ENCODE data around the gene CDKN1A. TPM values are rescaled to one million over a fixed set of nuclear protein-coding genes. Genes with fewer than 3 reads are reported as not detected.

Gene CDKN1A
- total RNA-seq, 1 experiment from 2014 or later: 75.1 TPM

DNA sequence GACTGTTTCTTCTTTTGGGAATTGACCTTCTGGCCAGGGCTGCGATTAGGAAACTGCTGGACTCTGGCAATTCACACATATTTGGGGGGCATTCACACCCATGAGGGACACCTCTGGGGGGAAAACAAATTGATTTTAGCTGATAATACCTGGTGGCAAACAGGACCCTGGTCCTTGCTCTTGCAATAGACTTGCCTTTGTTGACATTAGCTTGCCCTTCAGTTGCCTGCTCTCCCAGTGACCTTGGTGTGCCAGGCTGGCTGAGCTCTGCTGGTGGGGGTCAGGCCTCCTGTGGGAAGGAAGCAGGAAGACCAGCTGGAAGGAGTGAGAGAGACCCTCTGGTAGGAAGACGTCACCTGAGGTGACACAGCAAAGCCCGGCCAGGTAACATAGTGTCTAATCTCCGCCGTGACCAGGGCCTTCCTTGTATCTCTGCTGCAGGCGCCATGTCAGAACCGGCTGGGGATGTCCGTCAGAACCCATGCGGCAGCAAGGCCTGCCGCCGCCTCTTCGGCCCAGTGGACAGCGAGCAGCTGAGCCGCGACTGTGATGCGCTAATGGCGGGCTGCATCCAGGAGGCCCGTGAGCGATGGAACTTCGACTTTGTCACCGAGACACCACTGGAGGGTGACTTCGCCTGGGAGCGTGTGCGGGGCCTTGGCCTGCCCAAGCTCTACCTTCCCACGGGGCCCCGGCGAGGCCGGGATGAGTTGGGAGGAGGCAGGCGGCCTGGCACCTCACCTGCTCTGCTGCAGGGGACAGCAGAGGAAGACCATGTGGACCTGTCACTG is 5.3 kb downstream of the CDKN1A start:
- no peaks in the 10 kb centered on the region for H3K9me3 Mint-ChIP-seq
- ATAC-seq (no peak), DNase-seq (ENCODE audit: low spot score) (no peak)
- ChIA-PET CTCF (no interaction called here), POLR2A (no interaction called here)
- peaks cover 23% of the 10 kb centered on the region for H3K4me1 Mint-ChIP-seq
- no peak overlapping the region for H3K4me3 Mint-ChIP-seq
- no peak for TF ChIP-seq JAZF1 (CRISPR knock-in tag; IDR thresholded peaks at IDR 0.05)
- TF ChIP-seq, protein P1, sequence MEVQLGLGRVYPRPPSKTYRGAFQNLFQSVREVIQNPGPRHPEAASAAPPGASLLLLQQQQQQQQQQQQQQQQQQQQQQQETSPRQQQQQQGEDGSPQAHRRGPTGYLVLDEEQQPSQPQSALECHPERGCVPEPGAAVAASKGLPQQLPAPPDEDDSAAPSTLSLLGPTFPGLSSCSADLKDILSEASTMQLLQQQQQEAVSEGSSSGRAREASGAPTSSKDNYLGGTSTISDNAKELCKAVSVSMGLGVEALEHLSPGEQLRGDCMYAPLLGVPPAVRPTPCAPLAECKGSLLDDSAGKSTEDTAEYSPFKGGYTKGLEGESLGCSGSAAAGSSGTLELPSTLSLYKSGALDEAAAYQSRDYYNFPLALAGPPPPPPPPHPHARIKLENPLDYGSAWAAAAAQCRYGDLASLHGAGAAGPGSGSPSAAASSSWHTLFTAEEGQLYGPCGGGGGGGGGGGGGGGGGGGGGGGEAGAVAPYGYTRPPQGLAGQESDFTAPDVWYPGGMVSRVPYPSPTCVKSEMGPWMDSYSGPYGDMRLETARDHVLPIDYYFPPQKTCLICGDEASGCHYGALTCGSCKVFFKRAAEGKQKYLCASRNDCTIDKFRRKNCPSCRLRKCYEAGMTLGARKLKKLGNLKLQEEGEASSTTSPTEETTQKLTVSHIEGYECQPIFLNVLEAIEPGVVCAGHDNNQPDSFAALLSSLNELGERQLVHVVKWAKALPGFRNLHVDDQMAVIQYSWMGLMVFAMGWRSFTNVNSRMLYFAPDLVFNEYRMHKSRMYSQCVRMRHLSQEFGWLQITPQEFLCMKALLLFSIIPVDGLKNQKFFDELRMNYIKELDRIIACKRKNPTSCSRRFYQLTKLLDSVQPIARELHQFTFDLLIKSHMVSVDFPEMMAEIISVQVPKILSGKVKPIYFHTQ (CRISPR knock-in tag; IDR thresholded peaks at IDR 0.05): no peak
- TF ChIP-seq ARID4B (CRISPR knock-in tag; IDR thresholded peaks at IDR 0.05; ENCODE audit: borderline replicate concordance): no peak
- TF ChIP-seq, protein P2, sequence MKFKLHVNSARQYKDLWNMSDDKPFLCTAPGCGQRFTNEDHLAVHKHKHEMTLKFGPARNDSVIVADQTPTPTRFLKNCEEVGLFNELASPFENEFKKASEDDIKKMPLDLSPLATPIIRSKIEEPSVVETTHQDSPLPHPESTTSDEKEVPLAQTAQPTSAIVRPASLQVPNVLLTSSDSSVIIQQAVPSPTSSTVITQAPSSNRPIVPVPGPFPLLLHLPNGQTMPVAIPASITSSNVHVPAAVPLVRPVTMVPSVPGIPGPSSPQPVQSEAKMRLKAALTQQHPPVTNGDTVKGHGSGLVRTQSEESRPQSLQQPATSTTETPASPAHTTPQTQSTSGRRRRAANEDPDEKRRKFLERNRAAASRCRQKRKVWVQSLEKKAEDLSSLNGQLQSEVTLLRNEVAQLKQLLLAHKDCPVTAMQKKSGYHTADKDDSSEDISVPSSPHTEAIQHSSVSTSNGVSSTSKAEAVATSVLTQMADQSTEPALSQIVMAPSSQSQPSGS (CRISPR knock-in tag; IDR thresholded peaks at IDR 0.05; ENCODE audit: borderline replicate concordance, low read depth): no peak
- TF ChIP-seq MLX (CRISPR knock-in tag; IDR thresholded peaks at IDR 0.05): no peak
- no peak for TF ChIP-seq NR2C2 (CRISPR knock-in tag; IDR thresholded peaks at IDR 0.05)
- peak; percentile 71 for TF ChIP-seq GABPB1 (CRISPR knock-in tag; IDR thresholded peaks at IDR 0.05)
- TF ChIP-seq, protein P3, sequence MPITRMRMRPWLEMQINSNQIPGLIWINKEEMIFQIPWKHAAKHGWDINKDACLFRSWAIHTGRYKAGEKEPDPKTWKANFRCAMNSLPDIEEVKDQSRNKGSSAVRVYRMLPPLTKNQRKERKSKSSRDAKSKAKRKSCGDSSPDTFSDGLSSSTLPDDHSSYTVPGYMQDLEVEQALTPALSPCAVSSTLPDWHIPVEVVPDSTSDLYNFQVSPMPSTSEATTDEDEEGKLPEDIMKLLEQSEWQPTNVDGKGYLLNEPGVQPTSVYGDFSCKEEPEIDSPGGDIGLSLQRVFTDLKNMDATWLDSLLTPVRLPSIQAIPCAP (CRISPR knock-in tag; IDR thresholded peaks at IDR 0.05): no peak
- 0 out of 2 replicates have a peak, but pooled peaks have one; percentile 45 for TF ChIP-seq ZNF317 (CRISPR knock-in tag; IDR thresholded peaks at IDR 0.05; ENCODE audit: borderline replicate concordance, low read depth)
- TF ChIP-seq, protein P4, sequence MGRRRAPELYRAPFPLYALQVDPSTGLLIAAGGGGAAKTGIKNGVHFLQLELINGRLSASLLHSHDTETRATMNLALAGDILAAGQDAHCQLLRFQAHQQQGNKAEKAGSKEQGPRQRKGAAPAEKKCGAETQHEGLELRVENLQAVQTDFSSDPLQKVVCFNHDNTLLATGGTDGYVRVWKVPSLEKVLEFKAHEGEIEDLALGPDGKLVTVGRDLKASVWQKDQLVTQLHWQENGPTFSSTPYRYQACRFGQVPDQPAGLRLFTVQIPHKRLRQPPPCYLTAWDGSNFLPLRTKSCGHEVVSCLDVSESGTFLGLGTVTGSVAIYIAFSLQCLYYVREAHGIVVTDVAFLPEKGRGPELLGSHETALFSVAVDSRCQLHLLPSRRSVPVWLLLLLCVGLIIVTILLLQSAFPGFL (CRISPR knock-in tag; IDR thresholded peaks at IDR 0.05; ENCODE audit: borderline replicate concordance): peak; percentile 64; the same call in 1 of the 2 replicates
- no peak for TF ChIP-seq FOXK1 (CRISPR knock-in tag; IDR thresholded peaks at IDR 0.05)
- TF ChIP-seq RELA (CRISPR knock-in tag; IDR thresholded peaks at IDR 0.05; ENCODE audit: borderline replicate concordance): no peak
- no peak for TF ChIP-seq ZMAT4 (CRISPR knock-in tag; IDR thresholded peaks at IDR 0.05)
- no peak for TF ChIP-seq TCF7 (CRISPR knock-in tag; IDR thresholded peaks at IDR 0.05; ENCODE audit: low read depth)
- no peak for TF ChIP-seq ETV6 (CRISPR knock-in tag; IDR thresholded peaks at IDR 0.05)
- no peak for TF ChIP-seq PRRX2 (CRISPR knock-in tag; IDR thresholded peaks at IDR 0.05)
- no peak for TF ChIP-seq CBFB (CRISPR knock-in tag; IDR thresholded peaks at IDR 0.05; ENCODE audit: low read depth)
- TF ChIP-seq GRHL2 (CRISPR knock-in tag; IDR thresholded peaks at IDR 0.05; ENCODE audit: insufficient replicate concordance, severe bottlenecking): no peak
- peaks cover 37% of the 10 kb centered on the region for H3K36me3 Mint-ChIP-seq
- H3K27ac Mint-ChIP-seq: 0 out of 2 replicates have a peak overlapping the region, but pooled peaks have one; percentile 60
- H3K27me3 Mint-ChIP-seq (ENCODE audit: low read depth): peaks cover 21% of the 10 kb centered on the region

Measured in WTC11 (cell line).